Renal cortex interstitium (tissue), 11 donors: ENCODE data around the gene ENDOV. TPM values are rescaled to one million over a fixed set of nuclear protein-coding genes. Genes with fewer than 3 reads are reported as not detected.

ENCODE experiments used
- DNase-seq, 11 donors: peaks; one replicate each; pipeline ENCODE4 v3.0.0-alpha.2; 2013; ENCODE audit warnings: low read depth in 9 of 11, low spot score in 4 of 11; ENCODE audit errors: extremely low read depth in 1 of 11
- polyA plus RNA-seq, 3 donors: library from polyadenylated mRNA; unstranded; fragments of 120-200 nt; gene quantifications; one replicate each; pipeline ENCODE4 v1.2.1, GENCODE V29; 2013; ENCODE audit not compliant: insufficient read length in 3 of 3

The ENDOV gene
- polyA plus RNA-seq, 3 donors: 28.7 to 40.9 (median 34.6) TPM

GRCh38 chr17:80442764-80443163 is 27.8 kb downstream of the ENDOV start:
- DNase-seq: no peak

DNA sequence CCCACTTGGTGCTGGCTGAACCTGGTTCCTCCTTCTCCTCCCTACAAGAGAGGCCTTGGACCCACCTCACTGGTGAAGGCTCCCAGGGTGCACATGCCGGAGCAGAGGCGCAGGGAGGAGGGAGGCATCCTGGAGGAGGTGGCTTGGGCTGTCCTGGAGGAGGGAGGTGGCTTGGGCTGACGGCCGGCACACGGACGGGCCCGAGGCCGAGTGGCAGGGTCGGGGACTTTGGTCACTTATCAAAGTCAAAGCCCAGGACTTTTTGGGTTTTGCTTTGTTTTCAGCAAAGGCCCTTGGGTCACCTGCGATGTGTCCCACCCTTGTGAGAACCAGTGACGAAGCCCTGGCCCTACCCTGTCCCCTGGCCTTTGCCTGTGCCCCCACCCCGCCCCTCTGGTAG is 28.5 kb downstream of the ENDOV start:
- DNase-seq: no peak

GRCh38 chr17:80443916-80444643 is 29.1 kb downstream of the ENDOV start:
- DNase-seq: no peak

GRCh38 chr17:80444644-80444979 is 29.6 kb downstream of the ENDOV start:
- DNase-seq: no peak

DNA sequence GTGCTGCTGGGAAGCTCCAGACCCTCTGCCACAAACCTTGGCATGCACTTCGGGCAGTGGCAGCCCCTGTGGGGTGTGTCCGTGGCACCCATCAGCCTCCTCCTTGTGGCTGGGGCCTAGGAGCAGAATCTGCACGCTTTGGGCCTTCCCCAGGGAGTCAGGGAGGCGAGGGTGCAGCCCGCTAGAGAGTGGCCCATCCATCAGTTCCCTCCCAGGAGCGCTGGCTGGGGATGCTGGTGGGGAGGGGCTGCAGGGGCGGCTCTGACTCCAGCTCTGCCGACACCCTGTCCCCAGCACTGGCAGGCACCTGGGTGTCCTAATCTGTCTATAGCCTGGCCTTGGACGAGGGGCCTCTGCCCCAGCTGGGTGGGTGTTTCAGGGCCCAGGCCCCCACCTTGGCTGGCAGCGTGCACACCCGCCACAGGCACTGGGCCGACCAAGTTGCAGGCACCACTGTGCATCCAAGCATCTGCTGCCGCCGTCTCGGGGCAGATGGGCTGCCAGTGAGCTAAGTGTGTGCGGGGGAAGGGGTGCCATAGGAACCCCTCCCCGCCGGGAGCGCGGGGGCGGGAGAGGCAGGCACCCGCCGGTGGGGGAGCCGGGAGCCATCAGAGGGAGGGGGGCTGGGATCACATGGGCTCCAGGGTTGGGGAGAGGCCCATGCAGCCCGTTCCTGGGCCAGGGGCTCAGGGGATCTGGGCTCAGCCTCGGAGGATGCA is 30.2 kb downstream of the ENDOV start:
- no peak for DNase-seq

DNA sequence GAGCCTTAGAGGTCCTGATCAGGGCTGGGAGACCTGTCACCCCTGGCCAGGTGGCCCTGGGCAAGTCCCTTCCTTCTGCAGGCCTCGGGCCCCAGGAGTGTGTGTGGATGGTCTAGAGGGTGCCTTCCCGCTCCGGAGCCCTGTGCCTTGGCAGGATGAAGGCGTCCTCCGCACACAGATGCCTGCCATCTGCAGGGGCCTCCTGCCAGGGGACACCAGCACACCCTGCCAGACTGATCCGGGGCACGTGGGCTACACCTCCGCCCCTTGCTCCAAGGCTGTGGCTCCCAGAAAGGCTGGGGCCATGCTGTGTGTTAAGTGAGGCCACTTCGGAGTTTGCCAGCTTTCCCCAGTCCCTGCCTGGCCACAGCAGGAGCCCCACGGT is 30.8 kb downstream of the ENDOV start:
- no peak for DNase-seq

DNA sequence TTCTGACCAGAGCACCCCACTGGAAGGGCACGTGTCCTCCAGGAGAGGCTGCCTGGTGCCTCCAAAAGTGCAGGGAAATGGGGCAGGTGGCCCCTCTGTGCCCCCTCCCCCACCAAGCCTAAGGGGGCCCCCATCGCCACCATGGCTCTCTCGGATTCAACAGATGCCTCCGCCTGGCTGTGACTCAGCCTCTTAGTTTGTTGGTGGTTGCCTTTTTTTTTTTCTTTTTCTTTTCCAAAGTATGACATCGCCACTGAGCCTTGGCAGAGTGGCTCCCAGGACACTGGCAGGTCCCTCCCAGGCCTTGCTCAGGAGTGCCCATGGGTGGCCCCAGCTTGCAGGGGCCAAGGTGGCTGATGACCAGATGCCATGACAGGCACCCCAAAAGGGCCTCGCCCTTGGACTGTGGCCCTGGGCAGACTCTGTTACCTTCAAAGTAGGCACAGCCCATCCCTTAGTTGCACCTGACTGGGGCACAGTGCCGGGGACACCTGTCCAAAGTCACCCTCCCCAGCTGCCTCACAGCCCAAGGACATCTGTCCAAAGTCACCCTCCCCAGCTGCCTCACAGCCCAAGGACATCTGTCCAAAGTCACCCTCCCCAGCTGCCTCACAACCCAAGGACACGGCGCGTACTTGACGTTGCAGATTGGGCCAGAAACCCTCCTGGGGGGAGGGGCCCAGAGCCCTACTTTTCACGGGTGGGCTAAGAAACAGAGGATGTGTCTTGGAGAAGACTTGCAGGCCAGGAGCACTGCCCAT is 31.9 kb downstream of the ENDOV start:
- DNase-seq: no peak

- DNase-seq: no peak
Measured at GRCh38 chr17:80447790-80448189, 32.8 kb downstream of the ENDOV start.

DNA sequence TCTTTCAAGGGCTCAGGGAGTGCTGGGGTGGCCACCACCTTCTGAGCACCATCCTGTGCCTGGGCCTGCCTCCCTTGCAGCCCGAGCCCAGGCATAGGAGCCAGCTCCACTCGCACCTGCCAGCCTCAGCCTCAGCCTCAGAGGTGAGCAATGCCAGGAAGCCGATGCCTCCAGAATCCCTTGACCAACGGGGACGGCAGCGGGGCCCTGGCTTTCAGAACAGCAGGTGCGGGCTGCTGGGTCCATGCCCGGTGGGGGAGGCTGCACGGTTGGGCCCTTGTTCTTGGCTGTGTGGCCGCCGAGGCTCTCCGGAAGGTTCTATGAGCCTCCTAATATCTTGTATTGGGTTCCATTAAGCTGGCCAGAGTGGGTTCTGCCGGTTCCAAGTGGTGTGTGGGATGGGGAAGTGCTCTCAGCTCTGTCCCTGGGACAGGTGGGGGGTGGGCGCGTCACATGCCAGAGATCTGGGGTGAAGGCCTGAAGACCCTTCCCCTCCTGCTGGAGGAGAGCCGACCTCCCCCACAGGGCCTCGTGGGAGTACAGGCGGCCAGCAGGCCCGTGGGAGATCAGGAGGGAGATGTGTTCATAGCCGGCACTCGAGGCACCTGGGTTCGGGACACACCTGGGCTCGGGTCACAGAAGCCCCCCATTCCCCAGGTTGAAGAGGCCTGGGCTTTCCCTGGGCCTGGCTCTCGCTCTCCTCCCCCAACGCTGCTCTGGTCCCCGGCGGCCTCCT is 34.4 kb downstream of the ENDOV start:
- DNase-seq: no peak

- DNase-seq: no peak
Measured at GRCh38 chr17:80449930-80450576, 35.1 kb downstream of the ENDOV start.

GRCh38 chr17:80451104-80451775 is 36.3 kb downstream of the ENDOV start:
- DNase-seq: no peak

- no peak for DNase-seq
Measured at GRCh38 chr17:80452173-80452915, 37.4 kb downstream of the ENDOV start.

DNA sequence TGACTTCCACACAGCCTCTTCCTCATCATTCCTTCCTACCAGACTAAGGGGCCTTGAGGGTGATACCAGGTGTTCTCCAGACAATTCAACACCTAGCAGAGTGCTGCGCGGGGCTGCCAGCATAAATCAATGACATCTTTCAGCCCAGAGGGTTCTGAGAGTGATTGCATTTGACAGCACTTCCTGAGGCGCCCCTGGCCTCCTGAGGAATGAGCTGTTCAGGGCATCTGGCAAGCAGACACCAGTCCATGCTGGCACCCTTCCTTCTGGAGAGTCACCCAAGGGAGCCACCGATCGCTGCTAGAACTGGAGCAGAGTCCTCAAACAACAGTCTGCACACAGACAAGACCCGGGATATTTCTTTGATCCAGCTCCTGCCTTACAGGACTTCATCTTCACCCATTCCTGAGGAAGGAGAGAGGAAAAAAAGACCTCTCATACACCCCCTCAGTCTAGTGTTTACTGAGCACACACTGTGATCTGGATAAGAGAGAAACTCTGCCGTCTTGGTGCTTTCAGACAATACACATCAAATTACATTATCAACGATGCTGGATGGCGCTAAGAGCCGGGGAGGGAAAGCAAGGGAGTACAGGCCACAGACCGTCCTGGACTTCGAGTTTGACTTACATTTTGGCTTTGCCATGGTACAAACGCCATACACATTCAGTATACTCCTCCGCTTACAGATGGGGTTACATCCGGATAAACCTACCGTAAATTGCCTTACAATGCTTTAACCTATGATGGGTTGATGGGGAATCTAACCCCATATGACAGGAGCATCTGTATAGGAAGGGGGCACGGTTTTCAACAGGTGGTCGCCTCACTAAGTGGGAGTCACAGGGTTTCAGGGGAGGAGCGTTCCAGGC is 38.4 kb downstream of the ENDOV start:
- DNase-seq: no peak

DNA sequence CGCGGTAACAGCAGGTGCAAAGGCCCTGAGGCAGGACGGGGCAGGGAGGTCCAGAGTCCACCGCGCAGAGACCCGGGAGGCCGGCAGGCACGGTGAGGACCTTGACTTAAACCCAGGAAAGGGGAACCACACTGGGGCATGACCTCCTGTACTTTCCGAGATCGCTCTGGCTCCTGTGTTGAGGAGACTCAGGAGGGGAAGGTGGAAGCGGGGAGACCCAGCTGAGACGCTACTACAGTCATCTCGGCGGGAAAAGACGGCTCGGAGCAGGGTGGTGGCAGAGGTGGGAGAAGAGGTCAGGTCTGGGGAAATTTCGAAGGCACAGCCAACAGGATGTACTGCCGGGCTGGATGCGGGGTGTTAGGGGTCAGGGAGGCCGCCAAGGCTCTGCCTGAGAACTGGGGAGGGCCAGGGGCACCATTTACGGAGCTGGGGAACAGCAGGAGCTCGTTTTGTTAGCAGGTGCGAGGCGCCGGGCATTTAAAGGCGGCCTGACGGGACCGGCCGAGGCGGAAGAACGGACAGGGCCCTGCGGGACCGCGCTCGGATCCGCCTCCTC is 39.1 kb downstream of the ENDOV start:
- DNase-seq: no peak

DNA sequence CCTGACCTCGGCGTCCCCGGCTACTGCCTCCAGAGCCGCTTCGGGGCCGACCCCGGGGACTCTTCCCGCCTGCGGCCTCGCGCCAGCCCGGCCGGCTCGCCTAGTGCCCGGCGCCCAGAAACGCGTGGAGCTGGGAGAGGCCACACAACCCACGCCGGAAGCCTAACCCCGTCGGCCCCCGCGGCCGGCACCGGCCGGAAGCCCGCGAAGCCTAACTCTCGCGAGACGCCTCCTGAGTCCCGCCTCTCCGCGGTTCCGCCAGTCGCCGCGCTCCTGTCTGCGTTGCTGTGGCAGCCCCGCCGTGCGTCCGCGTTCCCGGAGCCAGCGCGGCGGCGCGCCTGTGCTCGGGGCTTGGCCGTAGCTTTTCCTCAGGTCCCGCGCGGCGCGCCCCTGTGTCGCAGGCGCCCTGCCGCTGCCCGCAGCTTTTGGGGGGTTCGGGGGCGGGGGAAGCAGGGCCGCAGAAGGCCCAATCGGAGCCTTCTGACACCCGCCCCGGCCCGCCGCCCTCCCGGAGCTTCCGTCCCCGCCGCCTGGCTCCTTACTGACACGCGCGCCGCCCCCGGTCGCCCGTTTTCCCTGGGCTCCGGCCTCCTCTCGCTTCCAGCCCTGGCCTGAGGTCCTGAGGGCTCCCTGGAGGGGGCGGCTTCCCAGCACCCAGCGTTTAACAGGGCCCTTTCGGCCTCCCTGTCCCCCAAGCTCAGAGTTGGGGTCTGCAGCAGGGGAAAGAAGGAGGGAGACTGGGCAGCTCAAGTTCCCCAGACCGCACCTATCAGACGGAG is 39.8 kb downstream of the ENDOV start:
- DNase-seq: peak; percentile 83 to 96 (median 95)

DNA sequence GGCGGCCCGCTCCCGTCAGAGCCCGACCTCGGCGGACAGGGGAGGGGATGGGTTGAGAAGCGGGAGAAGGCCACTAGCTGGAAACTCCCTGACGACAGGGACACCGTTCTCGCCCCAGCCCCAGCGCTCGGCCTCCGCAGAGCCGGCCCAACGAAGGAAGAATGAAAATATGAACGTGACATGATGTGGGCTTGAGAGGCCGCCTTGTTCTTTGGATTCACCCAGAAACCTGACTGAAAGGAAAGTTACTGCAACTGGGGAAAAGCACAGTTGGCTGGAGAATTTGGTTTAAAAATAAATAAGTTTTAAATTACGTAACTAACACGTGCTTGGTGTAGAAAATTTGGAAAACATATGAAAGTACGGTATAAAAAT is 40.4 kb downstream of the ENDOV start:
- DNase-seq: no peak
